Karpas-422 (cell line): ENCODE measurements around the gene CYB5A. TPM values are rescaled to one million over a fixed set of nuclear protein-coding genes. Genes with fewer than 3 reads are reported as not detected.

ENCODE experiments used
- DNase-seq: peaks from one replicate; pipeline ENCODE4 v3.0.0-alpha.2; 2015
- H2AFZ ChIP-seq: fragments of 200-600 bp; sonication (generic); 2 replicates; pipeline ENCODE4 v1.6.1; 2014; ENCODE audit warnings: antibody characterized with exemption, low read length, mixed read lengths
- H3K27ac ChIP-seq: fragments of 200-600 bp; sonication (generic); 2 replicates; pipeline ENCODE4 v1.5.1; 2014; ENCODE audit warnings: mild to moderate bottlenecking, low read length, moderate library complexity
- H3K27me3 ChIP-seq: fragments of 200-600 bp; sonication (generic); 2 replicates; pipeline ENCODE4 v1.6.1; 2014; ENCODE audit warnings: low read length, mixed read lengths
- H3K36me3 ChIP-seq: fragments of 200-600 bp; sonication (generic); 2 replicates; pipeline ENCODE4 v1.6.1; 2014; ENCODE audit warnings: low read length, mixed read lengths; ENCODE audit not compliant: insufficient read depth
- H3K4me1 ChIP-seq: fragments of 200-600 bp; sonication (generic); 2 replicates; pipeline ENCODE4 v1.6.1; 2014; ENCODE audit warnings: mild to moderate bottlenecking, low read length, mixed read lengths
- H3K4me2 ChIP-seq: fragments of 200-600 bp; sonication (generic); 2 replicates; pipeline ENCODE4 v1.6.1; 2014; ENCODE audit warnings: low read length, low read depth, mild to moderate bottlenecking; ENCODE audit not compliant: poor library complexity, severe bottlenecking
- H3K4me3 ChIP-seq: fragments of 200-600 bp; sonication (generic); 2 replicates; pipeline ENCODE4 v1.5.1; 2014; ENCODE audit warnings: mild to moderate bottlenecking, antibody characterized with exemption, low read length, mixed read lengths
- H3K79me2 ChIP-seq: fragments of 200-600 bp; sonication (generic); 2 replicates; pipeline ENCODE4 v1.6.1; 2014; ENCODE audit warnings: mild to moderate bottlenecking, low read length, mixed read lengths
- H3K9ac ChIP-seq: fragments of 200-600 bp; sonication (generic); 2 replicates; pipeline ENCODE4 v1.6.0; 2014; ENCODE audit warnings: low read length
- H3K9me2 ChIP-seq: fragments of 200-600 bp; sonication (generic), shearing (Covaris generic); replicated peaks from 2 replicates; pipeline ENCODE4 v1.6.0; 2014; ENCODE audit warnings: mild to moderate bottlenecking, low read length, moderate library complexity; ENCODE audit not compliant: insufficient read depth
- H3K9me3 ChIP-seq: fragments of 300-700, 200-600 bp; sonication (generic); 2 replicates; pipeline ENCODE4 v1.6.1; 2014; ENCODE audit warnings: low read length, mixed read lengths
- H4K20me1 ChIP-seq: fragments of 200-600 bp; sonication (generic); 2 replicates; pipeline ENCODE4 v1.6.1; 2014; ENCODE audit warnings: mild to moderate bottlenecking, antibody characterized with exemption, low read length, low read depth; ENCODE audit not compliant: insufficient read depth
- total RNA-seq: library from RNA; depleted of rRNA; stranded (reverse); fragments of >200 nt; shearing (Covaris generic); gene quantifications from 2 replicates; pipeline ENCODE4 v1.2.3, GENCODE V29; 2014; ENCODE audit warnings: low replicate concordance

CYB5A gene
- total RNA-seq, 1 experiment from 2014 or later = 50.9 TPM

DNA sequence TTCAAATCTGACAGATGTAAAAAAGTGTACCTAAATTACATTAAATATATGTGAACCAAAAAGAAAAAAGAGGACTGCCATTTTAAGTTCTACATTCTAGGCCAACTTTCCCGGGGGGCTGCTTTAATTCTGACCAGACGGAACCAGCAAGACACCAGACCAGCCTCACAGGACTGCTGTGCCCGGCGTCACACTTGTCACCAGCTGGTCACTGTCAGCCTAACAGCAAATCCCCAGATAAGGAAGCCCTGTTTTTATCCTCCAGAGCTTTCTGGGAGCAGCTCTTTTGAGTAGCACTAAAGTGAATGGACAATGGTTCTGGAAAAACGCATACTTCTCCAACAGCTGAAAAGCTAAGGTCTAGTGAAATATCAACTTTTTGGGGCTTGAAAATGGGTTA is 35.6 kb downstream of the CYB5A start:
- Histone ChIP-seq H4K20me1 (no peaks in the 10 kb centered on the region), H3K4me3 (no peak overlapping the region), H3K9ac (no peak overlapping the region), H3K9me2 (no peaks in the 10 kb centered on the region), H3K27ac (no peak overlapping the region), H3K9me3 (no peaks in the 10 kb centered on the region), H3K4me2 (no peak overlapping the region), H3K36me3 (no peaks in the 10 kb centered on the region), H3K79me2 (no peaks in the 10 kb centered on the region), H3K4me1 (no peaks in the 10 kb centered on the region), H3K27me3 (no peaks in the 10 kb centered on the region), H2AFZ (no peak overlapping the region)
- DNase-seq = no peak

DNA sequence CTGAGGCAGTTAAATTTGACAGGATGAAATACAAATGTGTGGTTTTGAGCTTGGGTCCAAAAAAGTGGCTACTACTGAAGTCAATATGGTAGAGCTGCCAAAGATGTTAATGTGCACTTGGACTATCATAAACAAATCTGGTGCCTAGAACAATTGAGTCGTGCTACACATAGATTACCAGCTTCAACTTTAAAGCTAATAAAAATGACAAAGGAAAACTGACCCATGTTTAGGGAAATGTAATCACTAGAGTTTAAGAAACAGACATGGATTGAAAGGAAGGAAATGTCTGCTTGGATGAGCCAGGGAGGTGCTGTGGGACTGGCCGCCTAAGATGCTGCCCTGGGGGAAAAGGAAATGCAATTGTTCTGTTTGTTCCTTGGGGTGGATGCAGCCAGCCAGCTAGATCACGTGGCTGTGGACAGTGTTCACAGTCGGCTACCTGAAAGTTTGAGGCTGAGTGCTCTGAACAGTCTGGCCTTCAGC is 36.6 kb downstream of the CYB5A start:
- Histone ChIP-seq H3K4me1 (no peaks in the 10 kb centered on the region), H3K4me2 (no peak overlapping the region), H3K4me3 (no peak overlapping the region), H3K27ac (no peak overlapping the region), H2AFZ (no peak overlapping the region), H3K27me3 (no peaks in the 10 kb centered on the region), H4K20me1 (no peaks in the 10 kb centered on the region), H3K36me3 (no peaks in the 10 kb centered on the region), H3K9me2 (no peaks in the 10 kb centered on the region), H3K9me3 (no peaks in the 10 kb centered on the region), H3K79me2 (no peaks in the 10 kb centered on the region), H3K9ac (no peak overlapping the region)
- DNase-seq = no peak

DNA sequence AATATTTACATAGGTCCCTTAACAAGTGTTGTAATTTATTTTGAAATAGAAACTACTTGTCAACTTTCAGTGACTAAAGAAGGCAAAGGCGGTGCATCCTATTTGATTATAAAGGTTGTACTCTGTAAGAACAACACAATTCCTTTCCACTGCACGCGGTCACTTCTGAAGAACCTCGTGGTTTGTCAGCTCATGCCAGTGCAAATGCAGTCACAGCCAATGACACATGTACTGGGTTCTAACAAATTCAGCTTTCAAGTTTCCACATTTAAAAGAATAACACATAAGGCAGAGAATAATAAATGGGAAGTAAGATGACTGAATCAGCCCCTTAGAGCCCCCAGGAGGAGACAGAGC is 39.7 kb downstream of the CYB5A start:
- H2AFZ ChIP-seq = no peak overlapping the region
- no peaks in the 10 kb centered on the region for H3K79me2 ChIP-seq
- no peaks in the 10 kb centered on the region for H3K27me3 ChIP-seq

DNA sequence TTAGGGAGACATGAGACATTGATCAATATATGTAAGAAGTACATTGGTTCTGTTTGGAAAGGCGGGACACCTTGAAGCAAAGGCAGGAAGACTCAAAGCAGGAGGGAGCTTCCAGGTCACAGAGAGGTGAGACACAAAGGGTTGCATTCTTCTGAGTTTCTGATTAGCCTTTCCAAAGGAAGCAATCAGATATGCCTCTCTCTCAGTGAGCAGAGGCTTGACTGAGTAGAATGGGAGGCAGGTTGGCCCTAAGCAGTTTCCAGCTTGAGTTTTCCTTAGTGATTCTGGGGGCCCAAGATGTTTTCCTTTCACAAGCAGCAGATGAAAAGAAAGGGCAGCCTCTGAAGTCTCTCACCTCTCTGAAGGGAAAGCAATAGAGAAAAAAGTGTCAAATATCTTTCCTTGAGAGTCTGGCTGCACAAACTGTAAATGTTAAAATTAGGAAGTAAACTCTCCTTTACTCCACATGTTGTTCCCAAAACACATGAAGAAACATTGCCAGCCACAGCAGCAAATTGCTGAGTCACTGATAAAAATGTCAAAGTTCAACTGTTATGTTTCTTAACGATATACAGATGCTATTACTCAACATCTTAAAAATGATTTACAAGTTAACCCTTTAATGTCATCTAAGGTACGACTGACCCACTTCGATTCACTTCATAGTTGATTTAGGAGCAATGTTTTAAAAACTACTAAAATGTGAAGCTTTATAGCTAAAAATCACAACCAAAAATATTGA is 40.3 kb downstream of the CYB5A start:
- H3K27ac ChIP-seq = no peak overlapping the region

More for the DNA sequence above, 39.7 kb downstream of the CYB5A start:
- no peaks in the 10 kb centered on the region for H3K36me3 ChIP-seq
- no peaks in the 10 kb centered on the region for H4K20me1 ChIP-seq
- H3K9ac ChIP-seq = no peak overlapping the region
- H3K4me3 ChIP-seq = no peak overlapping the region
- DNase-seq = no peak
- no peak overlapping the region for H3K27ac ChIP-seq
- no peaks in the 10 kb centered on the region for H3K9me2 ChIP-seq
- H3K9me3 ChIP-seq = no peaks in the 10 kb centered on the region
- no peak overlapping the region for H3K4me2 ChIP-seq
- no peaks in the 10 kb centered on the region for H3K4me1 ChIP-seq

DNA sequence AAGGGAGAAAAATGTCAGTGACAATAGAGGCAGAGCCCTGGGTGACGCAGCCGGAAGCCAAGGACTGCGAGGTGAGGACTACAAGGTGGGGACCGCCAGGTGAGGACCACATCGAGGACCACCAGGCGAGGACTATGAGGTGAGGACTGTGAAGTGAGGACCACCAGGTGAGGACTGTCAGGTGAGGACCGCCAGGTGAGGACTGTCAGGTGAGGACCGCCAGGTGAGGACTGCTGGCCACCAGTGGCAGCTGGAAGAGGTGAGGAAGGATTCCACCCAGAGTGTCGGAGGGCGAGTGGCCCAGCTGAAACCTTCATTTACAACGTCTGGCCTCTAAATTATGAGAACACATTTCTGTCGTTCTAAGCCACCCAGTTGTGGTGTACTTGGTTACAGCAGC is 41.6 kb downstream of the CYB5A start:
- Histone ChIP-seq H3K9ac (no peak overlapping the region), H3K36me3 (no peaks in the 10 kb centered on the region), H3K79me2 (no peaks in the 10 kb centered on the region), H2AFZ (no peak overlapping the region), H4K20me1 (no peaks in the 10 kb centered on the region), H3K27ac (no peak overlapping the region), H3K9me2 (no peaks in the 10 kb centered on the region), H3K27me3 (no peaks in the 10 kb centered on the region), H3K9me3 (no peaks in the 10 kb centered on the region), H3K4me1 (no peaks in the 10 kb centered on the region; the same call in 1 of the 2 replicates), H3K4me2 (no peak overlapping the region), H3K4me3 (no peak overlapping the region)
- DNase-seq = no peak

More for the DNA sequence above, 40.3 kb downstream of the CYB5A start:
- no peaks in the 10 kb centered on the region for H3K9me3 ChIP-seq
- no peaks in the 10 kb centered on the region for H3K4me1 ChIP-seq
- no peak overlapping the region for H2AFZ ChIP-seq
- H4K20me1 ChIP-seq = no peaks in the 10 kb centered on the region
- H3K9me2 ChIP-seq = no peaks in the 10 kb centered on the region
- no peak overlapping the region for H3K9ac ChIP-seq
- H3K36me3 ChIP-seq = no peaks in the 10 kb centered on the region
- no peak for DNase-seq
- H3K79me2 ChIP-seq = no peaks in the 10 kb centered on the region
- H3K4me2 ChIP-seq = no peak overlapping the region
- no peaks in the 10 kb centered on the region for H3K27me3 ChIP-seq
- no peak overlapping the region for H3K4me3 ChIP-seq

DNA sequence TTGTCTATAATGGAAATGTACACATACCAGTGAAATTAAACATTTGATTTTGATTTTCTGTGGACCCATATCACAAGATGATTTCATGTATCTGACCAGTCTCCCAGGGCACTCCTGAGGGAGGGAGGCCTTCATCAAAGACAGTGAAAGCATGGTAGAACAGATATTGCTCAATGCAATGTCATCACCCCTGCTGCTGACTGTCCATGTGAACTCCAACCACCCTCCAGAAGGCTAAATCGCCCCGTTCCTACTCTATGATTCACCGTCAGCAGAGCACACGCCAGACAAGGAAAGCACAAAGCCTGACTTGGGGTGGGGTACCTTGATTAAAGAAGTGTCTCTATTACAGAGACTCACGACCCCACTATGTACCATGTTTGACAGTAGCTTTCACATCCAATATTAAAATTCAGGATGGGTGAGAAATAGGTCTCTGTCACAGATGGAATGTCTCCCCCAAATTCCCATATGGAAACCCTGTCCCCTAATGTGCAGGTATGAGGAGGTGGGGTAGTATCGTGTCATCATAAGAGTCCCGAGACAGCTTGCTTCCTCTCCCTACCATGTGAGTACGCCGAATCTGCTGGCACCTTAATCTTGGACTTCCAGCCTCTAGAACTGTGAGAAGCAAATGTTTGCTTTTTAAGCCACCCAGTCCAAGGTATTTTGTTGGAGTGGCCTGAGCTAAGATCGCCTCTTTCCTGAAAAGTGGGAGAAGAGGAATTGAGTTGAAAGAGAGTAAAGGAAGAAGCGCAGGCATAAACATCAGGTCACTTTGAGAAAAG is 42.4 kb downstream of the CYB5A start:
- Histone ChIP-seq H3K4me2 (no peak overlapping the region), H3K27ac (no peak overlapping the region), H3K4me3 (no peak overlapping the region), H2AFZ (no peak overlapping the region), H3K9me3 (no peaks in the 10 kb centered on the region), H3K79me2 (no peaks in the 10 kb centered on the region), H4K20me1 (no peaks in the 10 kb centered on the region), H3K4me1 (peaks cover 7% of the 10 kb centered on the region), H3K9ac (no peak overlapping the region), H3K36me3 (no peaks in the 10 kb centered on the region), H3K27me3 (no peaks in the 10 kb centered on the region), H3K9me2 (no peaks in the 10 kb centered on the region)
- no peak for DNase-seq

DNA sequence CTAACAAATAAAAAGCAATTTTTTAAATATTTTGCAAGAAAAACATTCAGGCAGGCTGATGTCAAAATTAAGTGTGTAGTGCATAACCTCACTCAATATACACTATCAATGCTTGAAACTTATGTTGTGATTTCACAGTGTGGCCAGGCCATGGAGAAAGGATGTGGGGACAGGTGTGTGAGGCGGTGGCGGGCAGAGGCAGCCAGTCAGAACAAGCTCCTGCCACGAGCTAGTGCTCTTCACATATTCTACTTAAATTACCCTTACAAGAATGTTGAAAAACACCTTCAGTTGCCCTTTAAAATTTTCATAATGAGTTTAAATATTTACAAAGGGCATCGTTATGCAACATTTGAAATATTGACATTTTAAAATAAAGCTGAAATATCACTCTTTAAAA is 43.2 kb downstream of the CYB5A start:
- DNase-seq = no peak
- no peak overlapping the region for H3K4me3 ChIP-seq
- H3K9me3 ChIP-seq = no peaks in the 10 kb centered on the region
- no peaks in the 10 kb centered on the region for H4K20me1 ChIP-seq
- H2AFZ ChIP-seq = no peak overlapping the region
- H3K27ac ChIP-seq = no peak overlapping the region
- H3K9ac ChIP-seq = no peak overlapping the region
- no peaks in the 10 kb centered on the region for H3K9me2 ChIP-seq
- no peaks in the 10 kb centered on the region for H3K27me3 ChIP-seq
- H3K4me2 ChIP-seq = no peak overlapping the region
- no peaks in the 10 kb centered on the region for H3K79me2 ChIP-seq
- H3K4me1 ChIP-seq = peaks cover 8% of the 10 kb centered on the region
- H3K36me3 ChIP-seq = no peaks in the 10 kb centered on the region

DNA sequence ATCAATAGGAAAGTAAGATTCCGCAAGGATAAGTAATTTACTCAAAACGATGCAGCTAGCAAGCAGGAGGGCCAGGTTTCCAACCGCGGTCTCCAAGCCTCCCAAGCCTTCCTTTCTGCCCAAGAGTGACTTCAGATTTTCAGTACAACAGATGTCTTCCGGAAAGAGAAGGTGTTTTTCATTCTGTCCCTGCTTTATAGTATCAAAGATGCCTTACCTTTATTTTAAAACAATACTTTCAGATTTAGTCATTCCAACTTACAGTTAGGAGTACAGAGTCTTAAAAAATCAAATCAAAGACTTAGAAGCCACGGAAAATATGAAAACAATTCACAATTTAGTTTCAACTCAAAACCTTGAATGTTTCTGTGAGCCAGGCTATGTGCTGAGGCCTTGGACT is 43.6 kb downstream of the CYB5A start:
- Histone ChIP-seq H3K4me1 (peaks cover 8% of the 10 kb centered on the region), H3K79me2 (no peaks in the 10 kb centered on the region), H3K9me3 (no peaks in the 10 kb centered on the region), H3K9me2 (no peaks in the 10 kb centered on the region), H3K27me3 (no peaks in the 10 kb centered on the region), H3K27ac (no peak overlapping the region), H3K36me3 (no peaks in the 10 kb centered on the region), H3K4me3 (no peak overlapping the region), H3K4me2 (no peak overlapping the region), H3K9ac (no peak overlapping the region), H2AFZ (no peak overlapping the region), H4K20me1 (no peaks in the 10 kb centered on the region)
- no peak for DNase-seq
